K562 (cell line): Measurements from ENCODE around the gene TERB1. TPM values are rescaled to one million over a fixed set of nuclear protein-coding genes. Genes with fewer than 3 reads are reported as not detected.

Experiments used
- ATAC-seq: fragments of 200-7000 bp; cut with Tn5 transposase; 3 replicates; pipeline ENCODE4 v1.9.1; 2020; ENCODE audit warnings: moderate library complexity
- BruUV-seq: library from RNA; stranded (reverse); fragments of 400-500 nt; replicated peaks from 2 replicates; lab custom pipeline; 2021; lab: Mats Ljungman, UMichigan
- CTCF ChIA-PET: fragments of 300-600 bp; formaldehyde crosslinking; extraction: SDS; loops from one replicate; lab custom pipeline; 2021; ENCODE audit warnings: low intra/inter-chr PET ratio; lab: Yijun Ruan, JAX
- POLR2A ChIA-PET: fragments of 300-600, 350-650 bp; sonication (Branson Sonifier 250); formaldehyde crosslinking; extraction: SDS; loops from one replicate; lab custom pipeline; 2021; ENCODE audit warnings: antibody characterized with exemption, inconsistent platforms; lab: Yijun Ruan, JAX
- DNase-seq, 4 experiments: peaks; one replicate each; pipeline versions ENCODE4 v3.0.0 to v3.0.0-alpha.2; 2011 to 2018; ENCODE audit warnings: low spot score in 3 of 4, mixed read lengths in 3 of 4; ENCODE audit errors: extremely low read depth in 1 of 4
- FAIRE-seq: peaks from 2 replicates; lab custom pipeline; 2011; peaks lifted over from hg19 to GRCh38; lab: Jason Lieb, UNC
- H2AFZ ChIP-seq: 2 replicates; pipeline ENCODE4 v1.6.0; 2011; ENCODE audit warnings: low read depth, low read length, control low read depth, inconsistent platforms
- H3K27ac ChIP-seq: fragments of 200-600 bp; 3 replicates; pipeline ENCODE4 v1.8.0; 2011; ENCODE audit warnings: low read depth, mild to moderate bottlenecking, control low read depth, inconsistent platforms, low read length, moderate library complexity, mixed read lengths; ENCODE audit errors: extremely low read depth
- H3K27me3 ChIP-seq, 2 experiments: fragments of 300-600 bp in 1 of 2; 2 replicates in 1 of 2; 3 replicates in 1 of 2; pipeline versions ENCODE4 v1.6.0 to v1.8.0; 2011; ENCODE audit warnings: inconsistent platforms in 2 of 2, low read length in 2 of 2, mild to moderate bottlenecking in 1 of 2, mixed read lengths in 1 of 2, moderate library complexity in 1 of 2; ENCODE audit not compliant: control insufficient read depth in 2 of 2, insufficient read depth in 2 of 2
- H3K36me3 ChIP-seq: fragments of 300-600 bp; 3 replicates; pipeline ENCODE4 v1.8.0; 2011; ENCODE audit warnings: mild to moderate bottlenecking, low read length, inconsistent platforms; ENCODE audit not compliant: control insufficient read depth, insufficient read depth
- H3K4me1 ChIP-seq, 2 experiments: fragments of 200-600 bp in 1 of 2; replicated peaks in 1 of 2; 2 replicates in 1 of 2; 3 replicates in 1 of 2; pipeline versions ENCODE4 v1.5.1 to v1.8.0; 2011; ENCODE audit warnings: inconsistent platforms in 2 of 2, low read length in 2 of 2, mild to moderate bottlenecking in 1 of 2, mixed read lengths in 1 of 2, moderate library complexity in 1 of 2; ENCODE audit not compliant: control insufficient read depth in 2 of 2, insufficient read depth in 2 of 2
- H3K4me2 ChIP-seq: 2 replicates; pipeline ENCODE4 v1.6.1; 2011; ENCODE audit warnings: low read length, control low read depth, inconsistent platforms, mixed read lengths; ENCODE audit not compliant: insufficient read depth
- H3K4me3 ChIP-seq: fragments of 200-600 bp; sonication (generic), shearing (Covaris generic); 2 replicates; pipeline ENCODE4 v1.5.1; 2016; ENCODE audit warnings: control low read depth, inconsistent platforms
- H3K79me2 ChIP-seq: fragments of 200-600 bp; 3 replicates; pipeline ENCODE4 v1.8.0; 2011; ENCODE audit warnings: low read length, inconsistent platforms; ENCODE audit not compliant: control insufficient read depth, insufficient read depth
- H3K9ac ChIP-seq, 2 experiments: 2 replicates each; pipeline versions ENCODE4 v1.6.0 to v1.6.1; 2011; ENCODE audit warnings: low read depth in 2 of 2, low read length in 2 of 2, control low read depth in 1 of 2, inconsistent platforms in 1 of 2, mild to moderate bottlenecking in 1 of 2, mixed read lengths in 1 of 2; ENCODE audit not compliant: insufficient read depth in 1 of 2
- H3K9me1 ChIP-seq: one replicate; pipeline ENCODE4 v1.6.0; 2011; ENCODE audit warnings: inconsistent platforms, mild to moderate bottlenecking, low read length, moderate library complexity; ENCODE audit not compliant: control insufficient read depth, insufficient read depth
- H3K9me3 ChIP-seq: replicated peaks from 2 replicates; pipeline ENCODE4 v1.5.1; 2011; ENCODE audit warnings: low read depth, low read length, inconsistent platforms; ENCODE audit not compliant: control insufficient read depth, insufficient read depth
- H4K20me1 ChIP-seq: replicated peaks from 2 replicates; pipeline ENCODE4 v1.6.1; 2011; ENCODE audit warnings: low read length, inconsistent platforms, mixed read lengths; ENCODE audit not compliant: control insufficient read depth, insufficient read depth
- FOSL1 ChIP-seq: fragments of 200-800 bp; sonication (Bioruptor generic); conservative IDR thresholded peaks from 2 replicates; pipeline ENCODE4 v1.6.1; 2016; ENCODE audit warnings: missing genetic modification characterization, missing compliant biosample characterization
- PHB ChIP-seq: fragments of 250-450 bp; sonication (Bioruptor Pico); IDR thresholded peaks from 2 replicates; pipeline ENCODE4 v1.5.0; 2021
- RFX1 ChIP-seq: fragments of 450-650 bp; IDR thresholded peaks from 2 replicates; pipeline ENCODE4 v1.6.1; 2016; ENCODE audit warnings: mild to moderate bottlenecking, moderate library complexity
- XRCC3 ChIP-seq: fragments of 450-650 bp; IDR thresholded peaks from 2 replicates; pipeline ENCODE4 v1.6.1; 2017; ENCODE audit warnings: mild to moderate bottlenecking, moderate library complexity
- ZNF644 ChIP-seq: fragments of 200-800 bp; sonication (Bioruptor generic); IDR thresholded peaks from 2 replicates; pipeline ENCODE4 v1.6.1; 2016; ENCODE audit warnings: low read depth, missing genetic modification characterization, missing compliant biosample characterization
- WGBS: fragments of 100-300 bp; shearing (Covaris generic); methylation state at CpG from one replicate; pipeline ENCODE4 v1.1.6; 2016; ENCODE audit warnings: low coverage, mixed read lengths; ENCODE audit not compliant: insufficient coverage; ENCODE audit errors: missing lambda C conversion rate; 5-methylcytosine and 5-hydroxymethylcytosine counted together
- in situ Hi-C: fragments of 300-500 bp; cut with MboI; formaldehyde crosslinking; loops from 4 replicates; pipeline ENCODE4 v1.15.0; 2018; ENCODE audit warnings: inconsistent platforms, mixed read lengths
- intact Hi-C: fragments of 100-400 bp; cut with micrococcal nuclease; formaldehyde crosslinking; loops from 2 replicates; pipeline ENCODE4 v1.14.2; 2022
- polyA plus RNA-seq, 8 experiments: library from polyadenylated mRNA; depleted of rRNA in 4 of 8; stranded (reverse) in 5 of 8; unstranded in 3 of 8; fragments of >200 nt; fragmentation: Nextera tagmentation in 2 of 8; fragmentation: Illumina TruSeq in 1 of 8; extraction: Ambion mirVana in 2 of 8; extraction: Trizol in 1 of 8; gene quantifications; 2 replicates each; pipeline versions ENCODE4 v1.2.1 to v1.2.3, GENCODE V29; 2011 to 2014; ENCODE audit warnings: inconsistent platforms in 1 of 8, missing spikeins in 1 of 8
- total RNA-seq, 7 experiments: library from RNA; depleted of rRNA in 6 of 7; stranded (reverse); fragments of >200 nt in 6 of 7; fragmentation: Illumina TruSeq in 2 of 7; extraction: Trizol in 2 of 7; gene quantifications; 2 replicates each; pipeline versions ENCODE4 v1.2.1 to v1.2.3, GENCODE V29; 2011 to 2021; ENCODE audit warnings: low replicate concordance in 1 of 7

Gene TERB1
- total and polyA plus RNA-seq, 9 of the 15 experiments (the other 6 are each of a cell fraction or from before 2014, with no cell fraction given) = not detected

- Histone ChIP-seq H3K4me3 (no peak overlapping the region), H3K79me2 (no peaks in the 10 kb centered on the region), H3K36me3 (no peaks in the 10 kb centered on the region), H3K9me1 (no peaks in the 10 kb centered on the region), H3K4me2 (no peak overlapping the region), H3K4me1 (peaks cover 12 to 22% of the 10 kb centered on the region in 2 experiments; a peak in 3 of 5 replicates), H3K27me3 (peaks cover 18 to 20% of the 10 kb centered on the region in 2 experiments; a peak in 4 of 5 replicates), H3K27ac (no peak overlapping the region), H3K9ac (peak overlapping the region in 1 of 2 experiments; percentile 3; a peak in 1 of 4 replicates), H3K9me3 (no peaks in the 10 kb centered on the region), H4K20me1 (0 out of 2 replicates have a peak, but pooled peaks cover 4% of the 10 kb centered on the region), H2AFZ (no peak overlapping the region)
- intact Hi-C loops = no loop called here
- BruUV-seq = no TSS peak
- ChIA-PET POLR2A (no interaction called here), CTCF (interaction anchor here (0.6 kb wide), 1 partner anchor 438 kb away, joined by 6 read pairs; no protein-coding TSS in a partner anchor)
- in situ Hi-C loops = no loop called here
- DNase-seq = peak in 1 of 4 experiments; percentile 9
- no peak for ATAC-seq
- TF ChIP-seq FOSL1 (tag) = no peak
- no peak for TF ChIP-seq RFX1
- TF ChIP-seq ZNF644 (tag) = no peak
- TF ChIP-seq XRCC3 = no peak
- no peak for TF ChIP-seq PHB
- FAIRE-seq = no peak
- 21% methylated on average over 10 of the region's 10 CpGs for WGBS
These were observed 43.7 kb upstream of the TERB1 start for GRCh38 chr16:66845080-66845410.
